ENCODE data around the gene SLC16A13.
"Not testable (repeated sequence)": the region's sequence is repeated elsewhere in the genome, so short reads cannot be mapped to it uniquely, and the experiment has no call there.

SLC16A13 gene

DNA sequence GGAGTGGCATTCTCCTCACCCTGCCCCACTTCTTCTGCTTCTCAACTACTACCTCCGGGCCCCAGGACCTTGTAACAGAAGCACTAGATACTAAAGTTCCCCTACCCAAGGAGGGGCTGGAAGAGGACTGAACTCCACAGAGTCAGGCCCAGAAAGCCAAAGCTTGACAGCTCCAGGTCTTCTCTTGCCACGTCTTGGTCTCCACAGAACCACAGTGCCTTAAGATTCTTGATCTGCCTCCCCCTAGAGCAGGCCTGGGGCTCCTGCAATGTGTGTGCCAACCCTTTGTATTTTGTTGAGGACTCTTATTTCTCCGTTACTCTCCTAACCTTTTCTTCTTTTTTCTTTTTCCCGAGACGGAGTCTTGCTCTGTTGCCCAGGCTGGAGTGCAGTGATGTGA lies 4.0 kb downstream of the SLC16A13 start:
- no peak for ATAC-seq
- H3K9me3 Mint-ChIP-seq = no peaks in the 10 kb centered on the region
- H3K36me3 Mint-ChIP-seq = no peaks in the 10 kb centered on the region
- peaks cover 67% of the 10 kb centered on the region for H3K4me1 Mint-ChIP-seq
- H3K27ac Mint-ChIP-seq = no peak overlapping the region
- no peaks in the 10 kb centered on the region for H3K27me3 Mint-ChIP-seq
- no peak overlapping the region for H3K4me3 Mint-ChIP-seq

DNA sequence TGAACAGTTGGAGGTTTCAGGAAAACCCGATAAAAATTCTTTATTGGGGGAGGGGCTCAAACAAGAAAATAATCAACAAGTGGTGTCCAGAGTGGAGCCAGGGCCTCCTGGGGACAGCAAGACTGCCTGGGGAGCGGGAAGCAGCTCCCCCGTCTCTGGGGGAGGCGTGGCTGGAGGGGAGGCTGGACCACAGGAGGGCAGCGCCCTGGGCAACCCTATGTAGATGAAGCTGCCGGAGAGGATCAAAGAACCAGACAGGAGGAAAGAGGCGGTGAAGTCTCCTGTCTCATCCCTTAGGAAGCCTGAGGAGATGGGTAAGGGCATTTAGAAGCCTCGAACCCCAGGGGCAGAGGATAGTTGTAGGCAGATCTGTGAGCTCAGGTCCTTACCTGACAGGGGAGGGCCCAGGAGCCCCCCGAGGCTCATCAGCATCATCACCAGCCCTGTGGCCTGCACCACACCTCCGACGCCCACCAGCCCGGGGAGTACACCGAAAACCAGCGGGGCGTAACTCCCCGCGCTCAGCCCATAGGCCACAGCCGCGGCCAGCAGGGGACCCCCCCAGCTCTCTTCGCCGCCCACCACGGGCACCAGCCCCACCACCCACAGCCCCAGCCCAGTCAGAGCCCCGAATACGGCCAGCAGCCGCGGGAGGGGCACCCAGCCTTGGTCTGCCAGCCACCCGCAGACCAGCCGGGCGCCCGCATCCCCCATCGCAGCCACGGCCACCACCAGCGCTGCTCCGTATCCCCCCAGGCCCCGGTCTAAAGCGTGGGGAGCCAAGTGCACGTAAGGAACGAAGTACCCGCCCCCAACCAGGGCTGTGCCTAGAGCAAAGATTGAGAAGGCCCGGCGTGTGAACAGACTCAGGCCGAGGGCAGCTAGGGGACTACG lies 6.0 kb downstream of the SLC16A13 start:
- H3K4me1 Mint-ChIP-seq = peaks cover 61% of the 10 kb centered on the region
- peak overlapping the region; percentile 78 for H3K4me3 Mint-ChIP-seq
- no peaks in the 10 kb centered on the region for H3K9me3 Mint-ChIP-seq
- ATAC-seq = peak; percentile 28
- no peaks in the 10 kb centered on the region for H3K36me3 Mint-ChIP-seq
- no peaks in the 10 kb centered on the region for H3K27me3 Mint-ChIP-seq
- H3K27ac Mint-ChIP-seq = peak overlapping the region; percentile 85

DNA sequence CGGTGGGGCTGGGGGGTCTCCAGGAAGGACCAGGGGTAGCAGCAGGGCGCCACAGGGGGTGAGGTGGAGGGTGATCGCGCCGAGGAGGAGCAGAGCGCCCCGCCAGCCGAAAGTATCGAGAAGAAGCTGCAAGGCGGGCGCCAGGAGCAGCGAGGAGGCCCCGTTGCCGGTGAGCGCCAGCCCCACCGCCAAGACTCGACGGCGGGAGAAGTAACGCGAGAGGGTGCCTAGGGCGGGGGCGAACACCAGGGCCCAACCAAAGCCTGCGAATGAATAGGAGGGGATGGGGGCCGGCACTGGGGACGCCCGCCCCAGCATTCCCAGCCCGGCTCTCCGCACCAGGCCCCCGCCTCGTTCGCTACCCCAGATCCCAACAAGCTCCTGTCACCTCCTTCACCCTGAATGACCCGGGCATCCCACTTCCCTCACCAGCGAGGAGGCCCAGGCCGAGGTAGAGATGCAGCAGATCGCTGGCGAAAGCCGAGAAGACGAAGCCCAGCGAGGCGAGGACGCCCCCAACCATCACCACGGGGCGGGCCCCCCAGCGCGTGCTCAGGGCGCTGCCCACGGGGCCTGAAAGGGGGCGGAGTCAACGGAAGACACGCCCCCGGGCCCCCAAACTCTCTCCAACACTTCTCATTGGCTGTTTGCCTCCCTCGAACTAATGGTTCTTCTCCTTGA lies 6.8 kb downstream of the SLC16A13 start:
- Mint-ChIP-seq H3K27ac (peak overlapping the region; percentile 85), H3K27me3 (no peaks in the 10 kb centered on the region), H3K36me3 (no peaks in the 10 kb centered on the region), H3K4me1 (peaks cover 60% of the 10 kb centered on the region), H3K4me3 (peak overlapping the region; percentile 78), H3K9me3 (no peaks in the 10 kb centered on the region)
- peak; percentile 14 for ATAC-seq

DNA sequence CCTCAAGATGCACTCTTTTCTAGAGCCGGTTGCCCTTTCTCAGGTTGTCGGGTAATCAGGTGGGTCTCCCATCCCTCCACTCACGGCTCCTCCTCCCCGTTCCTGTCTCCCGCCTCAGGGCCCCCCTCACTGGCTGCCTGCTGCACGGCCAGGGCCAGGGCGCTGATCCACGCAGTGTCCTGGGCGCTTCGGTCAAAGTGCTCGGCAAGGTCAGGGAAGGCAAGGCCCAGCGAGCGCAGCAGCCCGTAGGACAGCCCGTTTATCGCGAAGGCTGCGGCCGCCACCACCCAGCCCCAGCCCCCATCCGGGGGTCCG lies 7.3 kb downstream of the SLC16A13 start:
- H3K4me1 Mint-ChIP-seq = peaks cover 59% of the 10 kb centered on the region
- H3K4me3 Mint-ChIP-seq = peak overlapping the region; percentile 78
- H3K27me3 Mint-ChIP-seq = no peaks in the 10 kb centered on the region
- H3K27ac Mint-ChIP-seq = peak overlapping the region; percentile 85
- no peaks in the 10 kb centered on the region for H3K36me3 Mint-ChIP-seq
- no peak for ATAC-seq
- no peaks in the 10 kb centered on the region for H3K9me3 Mint-ChIP-seq

DNA sequence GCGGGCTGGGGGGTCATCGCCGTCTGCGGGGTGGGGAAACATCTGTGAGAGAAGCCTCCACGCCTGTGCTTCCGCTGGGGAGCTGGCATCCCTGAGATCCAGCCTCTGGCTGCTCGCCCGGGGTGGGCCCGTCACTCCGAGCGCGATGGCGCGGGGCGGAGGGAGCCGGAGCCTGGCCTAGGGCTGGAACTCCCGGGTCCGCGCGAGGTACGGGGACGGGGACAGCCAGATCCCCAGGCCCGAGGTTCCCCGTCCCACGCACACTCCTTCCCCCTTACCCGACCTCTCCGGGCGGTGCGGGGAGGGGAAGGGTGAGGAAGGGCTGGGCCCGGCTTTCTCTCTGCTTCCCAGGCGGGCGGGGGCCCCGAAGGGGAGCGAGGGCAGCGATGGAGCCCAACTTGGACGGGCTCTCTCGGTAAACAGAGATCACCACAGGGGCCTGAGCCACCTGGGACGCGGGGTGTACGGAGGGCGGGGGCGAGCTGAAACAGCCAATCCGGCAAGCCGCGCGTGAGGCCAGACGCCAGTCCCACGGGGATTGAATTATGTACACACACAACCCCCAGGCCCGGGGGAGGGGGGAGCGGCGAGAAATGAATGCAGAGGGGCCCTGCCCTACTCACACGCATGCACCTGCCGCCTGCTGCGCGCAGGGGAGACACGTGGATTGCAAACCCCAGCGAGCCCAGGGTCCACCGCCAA lies 7.8 kb downstream of the SLC16A13 start, which contains the start of gene SLC16A11:
TSS of gene SLC16A11 (minus strand) at position 596 of the 702 bp plus-strand sequence. CDS start at position 17, 579 bp downstream.
- peak; percentile 70 for ATAC-seq
- Mint-ChIP-seq H3K4me3 (peak within 1 kb of the TSS; percentile 78), H3K27me3 (no peaks in the 10 kb centered on the region), H3K36me3 (no peaks in the 10 kb centered on the region), H3K27ac (peak within 1 kb of the TSS; percentile 85), H3K4me1 (peaks cover 54% of the 10 kb centered on the region), H3K9me3 (no peaks in the 10 kb centered on the region)

DNA sequence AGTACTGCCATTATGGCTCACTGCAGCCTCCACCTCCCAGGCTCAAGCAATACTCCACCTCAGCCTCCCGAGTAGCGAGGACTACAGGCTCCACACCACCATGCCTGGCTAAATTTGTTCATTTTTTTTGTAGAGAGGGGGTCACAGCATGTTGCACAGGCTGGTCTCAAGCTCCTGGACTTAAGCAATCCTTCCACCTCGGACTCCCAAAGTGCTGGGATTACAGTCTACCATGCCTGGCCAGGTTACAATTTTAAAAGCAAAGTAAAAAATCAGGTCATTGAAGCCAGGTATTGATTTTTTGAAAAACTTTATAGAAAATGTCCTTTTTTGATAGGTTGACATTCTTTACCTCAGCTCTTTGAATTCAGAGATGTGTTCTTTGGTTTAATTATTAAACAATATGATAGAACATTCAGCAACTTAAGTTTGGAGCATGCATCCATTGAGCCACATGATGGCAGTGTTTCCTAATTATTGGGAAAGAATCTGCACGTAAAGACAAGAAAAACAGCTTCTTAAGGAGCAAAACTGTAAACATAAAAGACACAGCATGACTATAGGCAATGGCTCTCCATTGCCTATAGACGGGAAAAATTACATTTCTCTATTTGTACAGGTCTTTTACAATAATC lies 9.8 kb downstream of the SLC16A13 start:
- peaks cover 46% of the 10 kb centered on the region for H3K4me1 Mint-ChIP-seq
- peak overlapping the region; percentile 58 for H3K27ac Mint-ChIP-seq
- peak overlapping the region; percentile 76 for H3K4me3 Mint-ChIP-seq
- H3K27me3 Mint-ChIP-seq = no peaks in the 10 kb centered on the region
- H3K9me3 Mint-ChIP-seq = no peaks in the 10 kb centered on the region
- ATAC-seq = peak; percentile 34
- no peaks in the 10 kb centered on the region for H3K36me3 Mint-ChIP-seq

DNA sequence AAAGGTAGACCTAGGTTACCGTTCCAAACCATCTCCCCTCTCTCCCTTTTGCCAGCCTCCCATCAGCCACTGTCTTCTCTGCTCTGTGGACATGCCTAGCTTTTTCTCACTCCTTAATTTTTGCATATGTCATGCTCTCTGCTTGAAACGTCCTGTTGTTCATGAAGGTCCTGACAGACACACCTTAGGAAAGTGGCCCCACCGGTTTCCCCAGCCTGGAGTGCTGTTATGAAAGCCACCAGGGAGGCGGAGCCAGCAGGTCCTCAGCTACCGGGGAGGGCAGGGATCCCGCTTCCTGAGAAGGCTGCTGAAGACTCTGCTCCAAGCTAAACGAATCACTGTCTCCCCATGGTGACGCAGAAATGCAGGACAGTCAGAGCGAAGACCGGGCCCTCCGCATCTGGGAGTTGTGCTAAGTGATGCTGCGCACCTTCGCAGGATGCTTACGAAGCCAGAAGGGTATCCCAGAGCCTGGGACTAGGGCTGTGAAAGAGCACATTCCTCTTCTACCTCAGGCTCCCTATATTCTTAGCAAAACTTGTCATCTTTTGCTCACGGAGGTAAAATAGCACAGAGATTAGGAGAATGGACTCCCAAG lies 10.4 kb downstream of the SLC16A13 start:
- ATAC-seq = no peak
- Mint-ChIP-seq H3K4me3 (peak overlapping the region; percentile 76), H3K27ac (peak overlapping the region; percentile 58), H3K27me3 (no peaks in the 10 kb centered on the region), H3K36me3 (no peaks in the 10 kb centered on the region), H3K4me1 (peaks cover 43% of the 10 kb centered on the region), H3K9me3 (no peaks in the 10 kb centered on the region)

DNA sequence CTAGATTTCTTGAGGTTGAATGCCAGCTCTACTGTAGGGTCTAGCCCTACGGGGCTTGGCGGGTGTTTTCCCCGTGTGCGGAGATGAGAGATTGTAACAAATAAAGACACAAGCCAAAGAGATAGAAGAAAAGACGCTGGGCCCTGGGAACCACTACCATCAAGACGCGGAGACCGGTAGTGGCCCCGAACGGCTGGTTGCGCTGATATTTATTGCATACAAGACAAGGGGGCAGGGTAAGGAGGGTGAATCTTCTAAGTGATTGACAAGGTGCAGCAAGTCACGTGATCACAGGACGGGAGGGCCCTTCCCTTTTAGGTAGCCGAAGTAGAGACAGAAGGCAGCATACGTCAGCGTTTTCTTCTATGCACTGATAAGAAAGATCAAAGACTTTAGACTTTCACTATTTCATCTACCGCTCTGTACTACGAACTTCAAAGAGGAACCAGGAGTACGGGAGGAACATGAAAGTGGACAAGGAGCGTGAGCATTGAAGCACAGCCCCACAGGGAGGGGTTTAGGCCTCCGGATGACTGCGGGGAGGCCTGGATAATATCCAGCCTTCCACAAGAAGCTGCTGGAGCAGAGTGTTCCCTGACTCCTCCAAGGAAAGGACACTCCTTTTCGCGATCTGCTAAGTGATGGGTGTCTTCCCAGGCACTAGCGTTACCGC lies 11.0 kb downstream of the SLC16A13 start:
- not testable (repeated sequence) for H3K9me3 Mint-ChIP-seq, H3K27me3 Mint-ChIP-seq, H3K36me3 Mint-ChIP-seq
- peaks cover 37% of the 10 kb centered on the region for H3K4me1 Mint-ChIP-seq
- peak; percentile 26 for ATAC-seq
- H3K27ac Mint-ChIP-seq = peak overlapping the region; percentile 58
- H3K4me3 Mint-ChIP-seq = peak overlapping the region; percentile 76

DNA sequence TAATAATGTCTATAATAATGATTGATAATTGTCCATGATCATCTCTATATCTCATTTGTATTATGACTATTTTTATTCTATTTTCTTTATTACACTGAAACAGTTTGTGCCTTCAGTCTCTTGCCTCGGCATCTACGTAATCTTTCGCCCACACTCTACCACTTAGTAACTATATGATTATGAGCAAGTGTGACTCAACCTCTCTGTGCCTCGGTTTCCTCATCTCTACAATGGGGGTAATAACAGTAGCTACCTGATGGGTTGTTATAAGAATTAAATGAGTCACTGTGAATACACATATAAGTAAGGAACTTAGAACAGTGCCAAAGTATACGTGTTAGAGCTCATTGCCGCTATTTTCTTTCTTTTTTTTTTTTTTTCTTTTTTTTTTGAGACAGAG lies 11.8 kb downstream of the SLC16A13 start:
- ATAC-seq = no peak

DNA sequence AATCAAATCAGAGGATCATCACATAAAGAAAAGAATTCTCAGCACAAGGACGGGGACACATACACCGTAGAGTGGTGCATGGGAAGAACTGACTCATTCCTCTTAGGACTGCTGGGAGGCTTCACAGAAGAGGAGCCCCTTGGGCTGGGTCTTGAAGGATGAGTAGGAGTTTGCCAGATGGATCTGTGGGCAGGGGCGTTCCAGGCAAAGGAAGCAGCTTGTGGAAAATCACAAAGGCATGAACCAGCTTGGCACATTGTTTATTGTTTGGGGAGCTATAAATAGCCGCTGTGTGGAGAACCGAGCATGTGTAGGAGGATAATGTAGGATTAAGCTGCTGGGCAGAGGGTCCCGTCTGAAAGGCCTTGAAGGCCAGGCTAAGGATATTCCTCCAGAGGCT lies 13.2 kb downstream of the SLC16A13 start:
- no peaks in the 10 kb centered on the region for H3K36me3 Mint-ChIP-seq
- H3K4me3 Mint-ChIP-seq = no peak overlapping the region
- H3K27ac Mint-ChIP-seq = no peak overlapping the region
- H3K4me1 Mint-ChIP-seq = peaks cover 19% of the 10 kb centered on the region
- no peaks in the 10 kb centered on the region for H3K27me3 Mint-ChIP-seq
- H3K9me3 Mint-ChIP-seq = no peaks in the 10 kb centered on the region
- ATAC-seq = no peak

More for the DNA sequence above, 11.8 kb downstream of the SLC16A13 start:
- Mint-ChIP-seq H3K9me3 (no peaks in the 10 kb centered on the region), H3K4me3 (no peak overlapping the region), H3K27me3 (no peaks in the 10 kb centered on the region), H3K27ac (no peak overlapping the region), H3K36me3 (no peaks in the 10 kb centered on the region), H3K4me1 (peaks cover 30% of the 10 kb centered on the region)

DNA sequence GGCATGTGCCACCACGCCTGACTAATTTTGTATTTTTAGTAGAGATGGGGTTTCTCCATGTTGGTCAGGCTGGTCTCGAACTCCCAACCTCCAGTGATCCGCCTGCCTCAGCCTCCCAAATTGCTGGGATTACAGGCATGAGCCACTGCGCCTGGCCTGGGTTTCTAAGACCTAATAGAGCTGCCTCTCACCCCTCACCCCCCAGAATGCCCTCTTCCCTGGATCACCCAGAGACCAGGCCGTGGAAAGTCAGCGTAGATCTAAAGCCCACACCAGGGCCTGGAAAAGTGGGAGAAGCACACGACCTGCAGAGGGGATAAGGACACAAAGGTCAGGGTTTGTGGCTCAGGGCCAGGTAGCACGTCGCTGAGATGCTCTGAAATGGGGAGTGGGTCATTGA lies 14.8 kb downstream of the SLC16A13 start:
- ATAC-seq, H3K27ac Mint-ChIP-seq, H3K36me3 Mint-ChIP-seq, H3K9me3 Mint-ChIP-seq, H3K4me3 Mint-ChIP-seq, H3K27me3 Mint-ChIP-seq: not testable (repeated sequence)
- peaks cover 17% of the 10 kb centered on the region for H3K4me1 Mint-ChIP-seq

DNA sequence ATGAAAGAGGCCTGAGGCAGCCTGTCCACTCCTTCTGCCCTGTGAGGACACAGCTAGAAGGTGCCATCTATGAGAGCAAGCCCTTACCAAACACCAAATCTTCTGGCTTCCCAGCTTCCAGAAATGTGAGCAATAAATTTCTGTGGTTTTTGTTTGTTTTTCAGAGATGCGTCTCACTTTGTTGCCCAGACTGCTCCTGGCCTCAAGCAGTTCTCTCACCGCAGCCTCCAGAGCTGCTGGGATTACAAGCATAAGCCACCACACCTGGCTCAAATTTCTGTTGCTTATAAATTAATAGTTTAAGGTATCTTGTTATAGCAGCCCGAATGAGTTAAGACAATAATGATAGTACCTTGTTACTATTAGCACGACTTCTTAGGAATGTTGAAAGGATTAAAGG lies 20.6 kb downstream of the SLC16A13 start:
- peaks cover 9% of the 10 kb centered on the region for H3K4me1 Mint-ChIP-seq
- no peak for ATAC-seq

DNA sequence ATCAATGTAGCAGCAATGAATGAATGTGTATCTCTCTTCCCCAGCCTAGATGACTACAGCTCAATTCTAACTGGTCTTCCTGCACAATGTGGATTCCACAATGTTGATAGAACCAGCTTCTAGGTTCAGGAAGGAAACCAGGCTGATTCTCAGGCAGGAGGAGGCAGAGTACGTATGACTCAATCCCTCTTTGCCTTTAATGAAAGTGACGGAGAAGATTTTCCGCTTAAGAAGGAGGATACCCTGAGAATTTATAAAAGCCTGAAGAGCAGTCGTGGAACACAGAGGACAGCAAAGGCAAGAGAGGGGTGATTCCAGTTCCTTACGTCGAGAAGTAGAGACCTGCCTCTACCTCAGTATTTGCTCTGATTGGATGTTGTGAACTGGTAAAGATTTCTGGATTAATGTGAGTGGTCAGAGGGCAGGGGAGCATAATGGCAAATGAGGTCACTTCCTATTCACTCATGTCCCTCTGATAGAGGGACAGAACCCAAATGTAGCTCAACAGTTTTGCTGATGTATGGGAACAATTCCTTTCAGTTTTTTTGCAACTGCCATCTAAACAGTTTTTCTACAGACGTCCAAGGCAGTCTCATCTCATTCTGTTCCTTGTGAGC lies 23.1 kb downstream of the SLC16A13 start:
- Mint-ChIP-seq H3K27me3 (peaks cover 40% of the 10 kb centered on the region), H3K27ac (no peak overlapping the region), H3K36me3 (no peaks in the 10 kb centered on the region), H3K4me3 (no peak overlapping the region), H3K4me1 (peaks cover 9% of the 10 kb centered on the region), H3K9me3 (no peaks in the 10 kb centered on the region)
- ATAC-seq = no peak

More for the DNA sequence above, 20.6 kb downstream of the SLC16A13 start:
- H3K9me3 Mint-ChIP-seq = no peaks in the 10 kb centered on the region
- no peak overlapping the region for H3K27ac Mint-ChIP-seq
- H3K36me3 Mint-ChIP-seq = no peaks in the 10 kb centered on the region
- peaks cover 17% of the 10 kb centered on the region for H3K27me3 Mint-ChIP-seq
- H3K4me3 Mint-ChIP-seq = no peak overlapping the region
